HG03354 (cell line): ENCODE results near the gene NSMCE1.
"Not testable (repeated sequence)": the region's sequence is repeated elsewhere in the genome, so short reads cannot be mapped to it uniquely, and the experiment has no call there.

Source experiments
- ATAC-seq: cut with Tn5 transposase; IDR thresholded peaks from one replicate; pipeline ENCODE4 v1.9.1; 2021; ENCODE audit warnings: mild to moderate bottlenecking; ENCODE audit not compliant: unreplicated experiment, poor library complexity, severe bottlenecking

Gene NSMCE1

DNA sequence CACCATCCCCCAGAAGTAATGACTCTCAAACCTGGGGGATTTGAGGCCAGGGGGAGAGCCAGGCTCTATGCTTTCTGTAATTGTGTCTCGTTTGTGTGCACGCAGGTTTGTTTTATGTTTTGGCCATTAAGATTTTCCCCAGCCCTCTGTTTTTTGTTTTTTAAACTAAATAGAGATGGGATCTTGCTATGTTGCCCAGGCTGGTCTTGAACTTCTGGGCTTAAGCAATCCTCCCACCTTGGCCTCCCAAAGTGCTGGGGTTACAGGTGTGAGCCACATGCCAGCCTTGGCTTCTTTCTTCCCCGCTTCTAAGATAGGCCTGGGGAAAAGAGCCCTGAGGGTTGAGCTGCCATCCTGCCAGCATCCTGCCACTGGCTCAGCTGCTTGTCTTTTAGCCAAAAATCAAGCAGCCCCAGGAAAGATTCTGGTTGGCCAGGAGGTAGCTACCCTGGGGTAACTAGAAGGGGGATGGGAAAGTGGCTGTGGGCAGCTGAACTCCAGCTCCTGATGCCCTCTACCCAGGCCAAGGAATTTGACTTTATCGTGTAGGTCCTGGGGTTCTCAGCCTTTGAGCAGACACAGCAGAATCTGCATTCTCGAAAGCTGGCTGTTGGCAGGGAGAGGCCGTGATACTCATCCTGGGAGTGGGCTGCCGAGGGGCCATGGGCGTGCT is 46.9 kb downstream of the NSMCE1 start:
- no peak for ATAC-seq

DNA sequence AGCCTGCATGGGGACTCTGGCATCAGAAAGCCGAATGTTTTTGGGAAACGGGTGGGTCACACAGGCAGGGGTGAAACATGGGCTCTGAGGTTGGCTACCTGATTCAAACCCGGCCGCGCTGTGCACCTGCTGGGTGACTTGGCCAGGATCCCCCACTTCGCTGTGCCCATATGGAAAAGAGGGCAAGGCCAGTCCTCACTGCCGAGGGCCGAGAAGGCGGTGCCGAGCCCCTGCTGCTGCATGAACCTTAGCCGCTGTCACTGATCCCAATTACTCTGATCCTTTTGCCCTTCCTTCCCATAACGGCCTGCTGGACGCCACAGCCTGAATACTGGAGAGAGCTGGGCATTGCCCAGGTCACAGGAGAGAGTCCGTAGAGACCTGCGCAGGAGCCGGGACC is 47.6 kb downstream of the NSMCE1 start:
- no peak for ATAC-seq

- ATAC-seq, result no peak
These were observed 48.0 kb downstream of the NSMCE1 start for GRCh38 chr16:27220527-27220926.

DNA sequence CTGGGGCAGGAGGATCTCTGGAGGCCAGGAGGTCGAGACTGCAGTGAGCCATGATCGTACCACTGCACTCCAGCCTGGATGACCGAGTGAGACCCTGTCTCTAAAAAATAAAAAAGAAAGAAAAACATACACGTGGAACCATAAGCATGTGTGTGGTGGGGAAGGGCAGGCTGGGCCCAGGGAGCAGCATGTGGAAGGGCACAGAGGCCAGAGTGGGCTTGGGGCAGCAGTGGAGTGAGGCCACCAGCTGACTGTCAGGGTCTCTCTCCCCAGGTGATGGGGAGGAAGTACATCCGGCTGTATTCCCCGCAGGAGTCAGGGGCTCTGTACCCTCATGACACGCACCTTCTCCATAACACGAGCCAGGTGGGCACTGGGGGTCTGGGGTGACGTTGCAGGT is 48.5 kb downstream of the NSMCE1 start:
- no peak for ATAC-seq

DNA sequence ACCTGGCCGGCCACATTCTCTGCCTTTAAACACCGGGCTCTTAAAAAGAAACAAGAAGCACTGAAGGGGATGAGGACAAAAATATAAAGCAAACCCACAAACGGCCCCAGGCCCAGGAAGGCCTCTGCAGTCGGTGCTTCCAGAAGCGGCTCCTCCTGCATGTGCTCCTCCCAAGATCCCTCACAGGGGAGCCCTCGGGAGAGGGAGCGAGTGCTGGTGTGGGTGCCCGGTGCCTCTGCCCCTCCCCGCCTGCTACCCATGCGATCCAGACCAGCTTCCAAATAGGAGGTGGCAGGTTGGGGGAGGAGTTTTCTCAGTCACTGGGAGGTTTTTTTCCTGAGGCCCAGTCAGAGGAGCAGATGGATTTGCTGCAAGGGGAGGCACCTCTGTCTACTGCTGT is 49.4 kb downstream of the NSMCE1 start:
- ATAC-seq, result no peak

- ATAC-seq, result no peak
These were observed 49.8 kb downstream of the NSMCE1 start for GRCh38 chr16:27218756-27219155.

- no peak for ATAC-seq
These were observed 51.3 kb downstream of the NSMCE1 start for GRCh38 chr16:27217256-27217655.

GRCh38 chr16:27216297-27216885 is 52.2 kb downstream of the NSMCE1 start:
- no peak for ATAC-seq

DNA sequence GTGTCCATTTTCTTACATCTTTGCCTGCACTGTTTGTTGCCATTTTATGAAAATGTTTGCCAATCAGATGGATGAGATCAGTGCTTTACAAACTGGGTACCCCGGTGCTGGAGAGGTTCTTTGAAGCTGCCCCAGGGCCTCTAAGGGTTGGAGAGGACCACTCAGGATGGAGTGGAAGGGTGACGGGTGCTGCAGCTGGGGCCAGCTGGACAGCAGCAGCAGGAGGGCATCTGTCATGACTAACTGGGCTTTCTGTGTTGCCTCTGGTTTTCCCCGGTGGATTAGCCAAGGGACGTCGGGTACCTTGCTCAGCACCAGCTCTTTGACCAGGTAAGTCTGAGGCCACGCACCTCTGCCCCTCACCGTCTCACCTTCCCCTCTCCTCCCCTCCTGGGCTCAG is 52.9 kb downstream of the NSMCE1 start:
- ATAC-seq, result no peak

DNA sequence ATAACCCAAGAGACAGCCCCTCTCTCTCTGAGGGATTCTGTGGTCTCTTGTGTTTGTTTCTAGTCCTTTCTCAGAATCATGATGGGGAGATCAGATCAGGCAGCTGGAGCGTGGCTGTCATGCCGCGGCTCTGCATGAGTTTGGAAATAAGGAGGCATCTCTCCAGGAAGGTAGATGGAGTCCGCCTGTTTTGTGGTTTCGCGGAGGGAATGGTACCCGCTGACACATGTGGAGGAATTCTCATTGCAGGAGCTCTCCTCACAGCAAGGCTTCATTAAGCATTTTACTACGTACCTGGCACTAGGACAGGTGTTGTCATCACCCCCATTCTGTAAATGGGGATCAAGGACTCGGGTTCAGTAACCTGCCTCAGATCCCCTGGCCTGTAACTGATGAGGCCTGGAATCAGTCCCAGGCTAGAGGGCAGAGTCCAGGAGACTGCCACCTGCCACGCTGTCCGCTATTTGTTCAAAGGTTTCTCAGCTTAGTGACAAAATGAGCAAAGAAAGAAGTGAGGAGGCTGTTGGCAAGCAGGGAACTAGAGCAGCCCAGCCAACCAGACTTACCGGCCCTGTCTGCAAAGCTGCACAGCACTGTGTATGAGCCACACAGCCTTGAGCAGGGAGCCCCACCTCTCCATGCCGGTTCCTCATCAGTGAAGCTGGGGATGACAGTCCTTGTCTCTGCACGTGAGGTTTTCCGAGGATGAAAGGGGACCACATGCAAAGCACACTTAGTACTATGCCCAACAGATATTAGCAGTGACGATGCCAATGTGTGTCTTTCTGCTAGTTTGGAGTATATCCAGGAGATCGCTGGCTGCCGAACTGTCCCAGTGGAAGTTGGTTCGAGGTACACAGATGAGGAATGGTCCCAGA is 54.2 kb downstream of the NSMCE1 start:
- ATAC-seq, result no peak

- ATAC-seq, result no peak
These were observed 57.5 kb downstream of the NSMCE1 start for GRCh38 chr16:27211026-27211425.

DNA sequence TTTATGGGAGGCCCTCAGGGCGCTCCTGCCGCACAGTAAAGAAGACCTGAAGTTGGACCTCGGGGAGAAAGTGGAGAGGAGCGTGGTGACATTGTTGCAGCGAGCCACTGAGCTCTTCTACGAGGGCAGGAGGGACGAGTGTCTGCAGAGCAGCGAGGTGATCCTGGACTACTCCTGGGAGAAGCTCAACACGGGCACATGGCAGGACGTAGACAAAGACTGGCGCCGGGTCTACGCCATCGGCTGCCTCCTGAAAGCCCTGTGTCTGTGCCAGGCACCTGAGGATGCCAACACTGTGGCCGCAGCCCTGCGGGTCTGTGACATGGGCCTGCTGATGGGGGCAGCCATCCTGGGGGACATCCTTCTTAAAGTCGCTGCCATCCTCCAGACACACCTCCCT is 58.4 kb downstream of the NSMCE1 start:
- ATAC-seq, result no peak

DNA sequence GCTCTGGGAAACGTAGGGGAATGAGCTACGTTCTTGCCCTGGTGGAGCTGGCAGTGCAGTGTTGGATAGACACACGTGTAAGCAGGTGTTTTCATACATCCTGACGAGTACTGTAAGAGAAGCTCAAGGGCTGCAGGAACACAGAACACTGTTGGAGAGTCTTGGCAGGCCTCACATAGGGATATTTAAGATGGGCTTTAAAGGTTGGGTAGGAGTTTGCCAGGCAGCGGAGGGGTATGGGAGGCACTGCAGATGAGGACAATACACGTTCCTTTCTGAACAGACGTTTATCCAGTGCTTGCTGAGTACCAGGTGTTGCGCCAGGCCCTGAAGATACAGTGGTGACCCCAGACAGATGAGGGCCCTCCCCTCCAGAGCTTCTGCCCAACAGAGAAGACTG is 59.0 kb downstream of the NSMCE1 start:
- no peak for ATAC-seq

DNA sequence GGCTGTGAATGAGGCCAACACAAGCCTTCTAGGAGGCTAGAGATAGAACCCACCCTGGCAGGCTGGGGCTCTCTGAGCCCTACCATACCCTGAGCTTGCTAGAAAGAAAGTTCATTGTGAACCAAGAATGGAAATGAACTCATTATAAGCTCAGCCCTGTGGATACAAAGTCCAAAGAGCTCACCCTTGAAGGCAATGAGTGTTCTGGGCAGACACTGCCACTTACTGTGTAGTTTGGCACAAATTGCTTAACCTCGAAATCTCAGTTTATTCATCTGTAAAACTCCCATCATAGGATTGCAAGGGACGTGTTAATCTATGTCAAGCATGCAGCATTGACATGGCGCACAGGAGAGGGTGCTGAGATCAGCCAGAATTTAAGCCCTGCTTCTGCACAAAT is 59.8 kb downstream of the NSMCE1 start:
- ATAC-seq, result no peak

DNA sequence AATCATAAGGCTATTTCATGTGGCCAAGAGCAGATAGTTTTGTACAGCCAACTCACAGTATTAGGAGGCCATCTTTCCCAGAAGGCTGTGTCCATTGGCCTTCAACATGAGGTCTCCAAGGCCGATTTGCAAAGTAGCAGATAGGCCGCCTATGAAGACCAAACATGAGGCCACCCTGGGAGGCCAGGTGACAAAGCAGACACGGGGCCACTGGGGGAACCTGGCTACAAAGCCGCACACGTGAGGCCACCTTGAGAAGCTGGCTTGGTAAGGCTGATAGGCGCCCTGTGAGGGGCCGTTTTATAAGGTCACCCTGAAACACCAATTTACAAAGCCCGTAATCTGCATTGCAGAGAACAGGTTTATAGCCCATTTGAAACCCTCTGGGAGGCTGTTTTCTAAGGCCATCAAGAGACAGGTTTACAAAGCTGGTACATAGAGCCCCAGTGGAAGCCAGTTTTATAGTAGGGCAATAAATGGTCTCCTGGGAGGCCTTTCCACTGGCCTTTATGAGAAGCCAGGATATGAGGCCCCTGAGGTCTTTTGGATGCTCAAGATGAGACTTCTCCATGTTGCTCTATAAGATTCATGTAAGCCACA is 60.4 kb downstream of the NSMCE1 start:
- ATAC-seq, result no peak

GRCh38 chr16:27207121-27207520 is 61.5 kb downstream of the NSMCE1 start:
- not testable (repeated sequence) for ATAC-seq

GRCh38 chr16:27205423-27206065 is 63.0 kb downstream of the NSMCE1 start:
- ATAC-seq, result no peak

GRCh38 chr16:27204312-27204915 is 64.2 kb downstream of the NSMCE1 start:
- ATAC-seq, result no peak

DNA sequence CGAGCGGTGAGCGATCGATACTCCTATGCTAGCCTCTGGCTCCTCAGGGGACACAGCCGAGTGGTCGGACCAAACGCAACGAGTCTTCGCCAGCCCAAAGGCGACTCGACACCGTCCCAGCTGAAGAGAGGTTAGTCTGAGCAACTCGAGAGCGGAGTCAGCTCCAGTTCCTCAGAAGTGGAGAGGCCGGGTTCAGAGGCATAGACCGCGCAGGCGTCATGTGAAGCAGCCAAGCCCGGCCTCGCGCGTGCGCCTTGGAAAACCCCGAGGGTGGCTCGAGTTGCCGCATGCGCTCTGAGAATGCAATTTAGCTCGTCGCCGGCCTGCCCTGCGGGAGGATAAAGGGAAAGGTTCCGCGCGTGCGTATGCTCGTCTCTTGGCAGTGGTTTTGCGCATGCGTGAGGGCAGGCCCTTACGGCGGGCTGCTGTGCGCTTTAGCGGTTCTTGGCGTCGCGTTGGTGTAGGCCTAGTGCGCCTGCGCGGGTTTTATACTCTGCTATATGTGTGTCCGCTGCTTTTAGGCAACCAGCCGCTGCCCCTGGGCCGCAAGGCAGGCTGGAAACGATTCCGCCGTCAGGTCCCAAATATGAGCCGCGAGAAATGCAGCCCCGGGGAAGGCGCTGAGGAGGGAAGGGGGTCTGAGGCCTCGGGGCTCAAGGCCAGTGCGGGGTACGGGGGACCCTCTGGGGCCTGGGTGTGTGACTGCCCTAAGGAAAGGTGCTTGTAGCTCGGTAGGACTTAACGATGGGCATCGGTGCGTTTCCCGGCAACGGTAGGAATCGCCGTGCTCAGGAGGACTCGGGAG is 64.9 kb downstream of the NSMCE1 start, which contains the start of gene KDM8:
Gene KDM8 (plus strand): TSS at position 20 of the 805 bp plus-strand sequence. CDS start 6,598 bp downstream, outside the sequence.
- peak; percentile 78 for ATAC-seq
